H1 (cell line): Measurements from ENCODE around the gene STK32A. TPM values are rescaled to one million over a fixed set of nuclear protein-coding genes. Genes with fewer than 3 reads are reported as not detected.
A peak's percentile ranks its signal among the peaks of the same experiment; 100 is the strongest.

Experiments used
- CTCF ChIA-PET: fragments of 300-600 bp; sonication (Branson Sonifier 250); formaldehyde crosslinking; loops from one replicate; lab custom pipeline; 2021; ENCODE audit not compliant: partially characterized antibody; lab: Charles Lee
- POLR2A ChIA-PET: fragments of 300-600 bp; sonication (Branson Sonifier 250); formaldehyde crosslinking; loops from one replicate; lab custom pipeline; 2021; ENCODE audit warnings: inconsistent platforms; ENCODE audit not compliant: partially characterized antibody; lab: Charles Lee
- DNase-seq, 2 experiments: peaks; one replicate each; pipeline versions ENCODE4 v3.0.0 to v3.0.0-alpha.2; 2010 to 2022; ENCODE audit warnings: low spot score in 2 of 2, low read depth in 1 of 2, mixed read lengths in 1 of 2
- FAIRE-seq: peaks from 2 replicates; lab custom pipeline; 2011; peaks lifted over from hg19 to GRCh38; lab: Jason Lieb, UNC
- H2AFZ ChIP-seq: 2 replicates; pipeline ENCODE4 v1.8.1; 2012; ENCODE audit warnings: low read length, inconsistent platforms
- H2AK5ac ChIP-seq: 2 replicates; pipeline ENCODE4 v1.6.1; 2013; ENCODE audit warnings: low read depth, low read length
- H2BK120ac ChIP-seq: replicated peaks from 2 replicates; pipeline ENCODE3; 2013; ENCODE audit warnings: low read depth, low read length, inconsistent platforms
- H2BK12ac ChIP-seq: 2 replicates; pipeline ENCODE4 v1.6.1; 2013; ENCODE audit warnings: low read depth, low read length
- H2BK15ac ChIP-seq: 2 replicates; pipeline ENCODE4 v1.6.1; 2013; ENCODE audit warnings: low read length
- H2BK20ac ChIP-seq: 2 replicates; pipeline ENCODE4 v1.6.1; 2013; ENCODE audit warnings: low read length
- H2BK5ac ChIP-seq: 2 replicates; pipeline ENCODE4 v1.6.1; 2013; ENCODE audit warnings: low read depth, low read length
- H3K14ac ChIP-seq: 2 replicates; pipeline ENCODE4 v1.6.1; 2013; ENCODE audit warnings: inconsistent platforms; ENCODE audit not compliant: insufficient read length
- H3K18ac ChIP-seq: 2 replicates; pipeline ENCODE4 v1.6.1; 2013; ENCODE audit warnings: low read length; ENCODE audit errors: extremely low read depth
- H3K23ac ChIP-seq: 2 replicates; pipeline ENCODE4 v1.6.1; 2013; ENCODE audit warnings: inconsistent platforms; ENCODE audit not compliant: insufficient read length
- H3K23me2 ChIP-seq: 2 replicates; pipeline ENCODE4 v1.6.1; 2013; ENCODE audit warnings: low read depth, low read length
- H3K27ac ChIP-seq: 2 replicates; pipeline ENCODE4 v1.6.1; 2011; ENCODE audit warnings: low read depth, low read length, inconsistent platforms
- H3K27me3 ChIP-seq, 4 experiments: replicated peaks in 1 of 4; 1 replicate in 1 of 4; 2 replicates in 3 of 4; pipeline versions ENCODE4 v1.6.1 to v1.8.1; 2011 to 2013; ENCODE audit warnings: low read length in 3 of 4, mild to moderate bottlenecking in 3 of 4, inconsistent platforms in 2 of 4, mixed read lengths in 2 of 4, moderate library complexity in 1 of 4; ENCODE audit not compliant: control insufficient read depth in 3 of 4, insufficient read depth in 3 of 4; ENCODE audit errors: extremely low read depth in 1 of 4
- H3K36me3 ChIP-seq, 4 experiments: 2 replicates each; pipeline versions ENCODE4 v1.6.1 to v1.8.1; 2011 to 2013; ENCODE audit warnings: mild to moderate bottlenecking in 4 of 4, low read length in 3 of 4, moderate library complexity in 2 of 4, control low read depth in 1 of 4, inconsistent platforms in 1 of 4; ENCODE audit not compliant: insufficient read depth in 4 of 4, control insufficient read depth in 2 of 4
- H3K4ac ChIP-seq: replicated peaks from 2 replicates; pipeline ENCODE3; 2013; ENCODE audit warnings: low read length, low read depth, mixed read lengths, inconsistent platforms; ENCODE audit not compliant: insufficient read length
- H3K4me1 ChIP-seq, 4 experiments: replicated peaks in 1 of 4; 1 replicate in 1 of 4; 2 replicates in 3 of 4; pipeline versions ENCODE4 v1.6.1 to v1.8.1; 2011 to 2013; ENCODE audit warnings: low read length in 3 of 4, inconsistent platforms in 2 of 4, mixed read lengths in 1 of 4; ENCODE audit not compliant: insufficient read depth in 4 of 4, control insufficient read depth in 3 of 4
- H3K4me2 ChIP-seq, 2 experiments: 2 replicates each; pipeline versions ENCODE4 v1.6.1 to v1.8.1; 2011 to 2013; ENCODE audit warnings: low read depth in 2 of 2, low read length in 2 of 2, control low read depth in 1 of 2, inconsistent platforms in 1 of 2, mild to moderate bottlenecking in 1 of 2; ENCODE audit not compliant: insufficient read depth in 1 of 2
- H3K4me3 ChIP-seq, 4 experiments: fragments of 200-600, 300-600 bp in 1 of 4; sonication (generic), shearing (Covaris generic), sonication (Bioruptor Twin) in 1 of 4; 2 replicates each; pipeline versions ENCODE4 v1.5.1 to v1.8.1; 2011 to 2016; ENCODE audit warnings: low read length in 4 of 4, low read depth in 3 of 4, control low read depth in 2 of 4, inconsistent platforms in 2 of 4, mild to moderate bottlenecking in 2 of 4, mixed read lengths in 1 of 4, moderate library complexity in 1 of 4; ENCODE audit not compliant: insufficient read depth in 2 of 4; ENCODE audit errors: extremely low read depth in 1 of 4
- H3K56ac ChIP-seq: replicated peaks from 2 replicates; pipeline ENCODE3; 2013; ENCODE audit warnings: low read depth, mild to moderate bottlenecking, mixed read lengths, low read length, inconsistent platforms; ENCODE audit not compliant: insufficient read length
- H3K79me1 ChIP-seq: 2 replicates; pipeline ENCODE4 v1.6.1; 2013; ENCODE audit warnings: low read depth, low read length, control low read depth
- H3K79me2 ChIP-seq, 2 experiments: 2 replicates each; pipeline versions ENCODE4 v1.6.1 to v1.8.1; 2012 to 2013; ENCODE audit warnings: low read length in 2 of 2, mild to moderate bottlenecking in 2 of 2, inconsistent platforms in 1 of 2; ENCODE audit not compliant: insufficient read depth in 2 of 2, control insufficient read depth in 1 of 2
- H3K9ac ChIP-seq, 4 experiments: replicated peaks in 1 of 4; 1 replicate in 1 of 4; 2 replicates in 3 of 4; pipeline versions ENCODE4 v1.6.1 to v1.8.1; 2011 to 2013; ENCODE audit warnings: low read depth in 3 of 4, low read length in 3 of 4, control low read depth in 2 of 4, mild to moderate bottlenecking in 2 of 4, moderate library complexity in 2 of 4, inconsistent platforms in 1 of 4; ENCODE audit errors: extremely low read depth in 1 of 4
- H3K9me3 ChIP-seq, 2 experiments: 2 replicates each; pipeline versions ENCODE4 v1.6.1 to v1.8.1; 2012 to 2013; ENCODE audit warnings: mild to moderate bottlenecking in 2 of 2, moderate library complexity in 2 of 2, control low read depth in 1 of 2, inconsistent platforms in 1 of 2, low read depth in 1 of 2, low read length in 1 of 2, mixed read lengths in 1 of 2; ENCODE audit not compliant: insufficient read depth in 2 of 2
- H4K20me1 ChIP-seq, 2 experiments: replicated peaks in 1 of 2; 2 replicates each; pipeline versions ENCODE3 to v1.8.1; 2011 to 2013; ENCODE audit warnings: inconsistent platforms in 2 of 2, low read length in 2 of 2, mild to moderate bottlenecking in 1 of 2; ENCODE audit not compliant: insufficient read depth in 2 of 2, control insufficient read depth in 1 of 2
- H4K5ac ChIP-seq: 2 replicates; pipeline ENCODE4 v1.6.1; 2013; ENCODE audit warnings: low read length, low read depth, mixed read lengths, inconsistent platforms; ENCODE audit not compliant: insufficient read length
- H4K8ac ChIP-seq: 2 replicates; pipeline ENCODE4 v1.8.0; 2013; ENCODE audit warnings: mild to moderate bottlenecking, moderate library complexity, low read length, inconsistent platforms; ENCODE audit not compliant: insufficient read depth; ENCODE audit errors: extremely low read depth
- H4K91ac ChIP-seq: replicated peaks from 2 replicates; pipeline ENCODE3; 2013; ENCODE audit warnings: low read length, mixed read lengths, inconsistent platforms; ENCODE audit not compliant: insufficient read length
- ASH2L ChIP-seq: fragments of 200-600, 300-600 bp; sonication (generic); IDR thresholded peaks from one replicate; pipeline ENCODE4 v1.7.1; 2017; ENCODE audit warnings: low read length
- CTBP2 ChIP-seq: IDR thresholded peaks from 2 replicates; pipeline ENCODE4 v1.7.0; 2011; ENCODE audit warnings: borderline replicate concordance, mild to moderate bottlenecking, moderate library complexity, mixed read lengths, low read length; ENCODE audit not compliant: insufficient read depth, insufficient read length
- EGR1 ChIP-seq: IDR thresholded peaks from 2 replicates; pipeline ENCODE4 v1.6.1; 2011; ENCODE audit warnings: low read depth, low read length, borderline replicate concordance
- NANOG ChIP-seq: IDR thresholded peaks from 2 replicates; pipeline ENCODE4 v1.6.1; 2011; ENCODE audit warnings: low read length, low read depth, mild to moderate bottlenecking, inconsistent platforms; ENCODE audit not compliant: insufficient read depth, poor library complexity, severe bottlenecking
- RBBP5 ChIP-seq: IDR thresholded peaks from 2 replicates; pipeline ENCODE4 v1.7.1; 2012; ENCODE audit warnings: low read depth, mild to moderate bottlenecking, inconsistent platforms, low read length, moderate library complexity, borderline replicate concordance
- RFX5 ChIP-seq: IDR thresholded peaks from 2 replicates; pipeline ENCODE4 v1.6.1; 2011; ENCODE audit warnings: low read depth, low read length, improper control_type of control experiment, borderline replicate concordance
- TAF7 ChIP-seq: optimal IDR thresholded peaks from 2 replicates; pipeline ENCODE3; 2011; ENCODE audit warnings: low read depth, mild to moderate bottlenecking, inconsistent platforms, low read length, moderate library complexity, borderline replicate concordance
- TCF12 ChIP-seq: IDR thresholded peaks from 2 replicates; pipeline ENCODE4 v1.6.1; 2011; ENCODE audit warnings: low read depth, mild to moderate bottlenecking, low read length
- YY1 ChIP-seq: IDR thresholded peaks from 2 replicates; pipeline ENCODE4 v1.6.1; 2011; ENCODE audit warnings: low read depth, mild to moderate bottlenecking, low read length
- WGBS, 2 experiments: shearing (Covaris generic) in 1 of 2; methylation state at CpG; one replicate each; pipeline versions ENCODE4 v1.1.6 to v1.1.7; 2013 to 2015; ENCODE audit warnings: low lambda C conversion rate in 2 of 2, mixed read lengths in 2 of 2, inconsistent platforms in 1 of 2, low coverage in 1 of 2, missing lambda C conversion rate in 1 of 2; ENCODE audit not compliant: insufficient replicate concordance in 2 of 2, insufficient coverage in 1 of 2, insufficient read length in 1 of 2; ENCODE audit errors: extremely low coverage in 1 of 2, missing lambda C conversion rate in 1 of 2; 5-methylcytosine and 5-hydroxymethylcytosine counted together
- polyA plus RNA-seq, 7 experiments: library from polyadenylated mRNA; depleted of rRNA in 3 of 7; stranded (reverse) in 5 of 7; unstranded in 2 of 7; fragments of >200 nt in 5 of 7; fragments of 200-250 nt in 2 of 7; gene quantifications; 1 replicate in 5 of 7; 2 replicates in 1 of 7; 4 replicates in 1 of 7; pipeline versions ENCODE4 v1.2.1 to v1.2.3, GENCODE V29; 2011 to 2013; ENCODE audit warnings: missing spikeins in 2 of 7, mixed read lengths in 2 of 7
- total RNA-seq: library from RNA; stranded (reverse); fragmentation: NEBNext Ultra II Directional; extraction: Animal tissue kit (Norgen Biotek cat#: 25700); gene quantifications from 2 replicates; pipeline ENCODE4 v1.2.1, GENCODE V29; 2021
- TF ChIP-seq, protein P1 (sequence below): IDR thresholded peaks from 2 replicates; pipeline ENCODE4 v1.6.1; 2012; ENCODE audit warnings: low read length, inconsistent platforms

STK32A gene
- total and polyA plus RNA-seq, 2 of the 8 experiments (the other 6 are each of a cell fraction or from before 2014, with no cell fraction given) = 1.3 to 2.5 TPM

DNA sequence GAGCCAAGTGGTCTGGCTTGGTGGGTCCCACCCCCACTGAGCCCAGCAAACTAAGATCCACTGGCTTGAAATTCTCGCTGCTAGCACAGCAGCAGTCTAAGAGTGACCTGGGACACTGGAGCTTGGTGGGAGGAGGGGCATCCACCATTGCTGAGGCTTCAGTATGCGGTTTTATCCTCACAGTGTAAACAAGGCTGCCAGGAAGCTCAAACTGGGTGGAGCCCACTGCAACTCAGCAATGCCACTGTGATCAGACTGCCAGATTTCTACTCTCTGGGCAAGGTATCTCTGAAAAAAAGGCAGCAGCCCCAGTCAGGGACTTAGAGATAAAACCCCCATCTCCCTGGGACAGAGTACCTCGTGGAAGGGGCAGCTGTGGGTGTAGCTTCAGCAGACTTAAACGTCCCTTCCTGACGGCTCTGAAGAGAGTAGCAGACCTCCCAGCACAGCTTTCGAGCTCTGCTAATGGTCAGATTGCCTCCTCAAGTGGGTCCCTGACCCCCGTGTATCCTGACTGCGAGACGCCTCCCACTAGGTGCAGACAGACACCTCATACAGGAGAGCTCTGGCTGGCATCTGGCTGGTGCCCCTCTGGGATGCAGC is 18.2 kb upstream of the STK32A start:
- DNase-seq = peak in 1 of 2 experiments; percentile 52
- Histone ChIP-seq H3K4ac (no peak overlapping the region), H3K56ac (no peak overlapping the region), H3K9ac (no peak overlapping the region), H3K4me1 (peaks cover 6 to 10% (median 9%) of the 10 kb centered on the region in 4 experiments), H4K8ac (peak overlapping the region; percentile 15; the same call in 1 of the 2 replicates), H3K18ac (no peak overlapping the region; the same call in 1 of the 2 replicates), H2BK5ac (0 out of 2 replicates have a peak overlapping the region, but pooled peaks have one; percentile 13), H4K91ac (no peak overlapping the region), H2BK20ac (peak overlapping the region; percentile 88; the same call in 1 of the 2 replicates), H3K36me3 (no peaks in the 10 kb centered on the region), H3K79me1 (no peaks in the 10 kb centered on the region), H3K4me2 (peak overlapping the region; percentile 25 to 60; a peak in 3 of 4 replicates), H3K4me3 (no peak overlapping the region), H3K23ac (no peak overlapping the region), H2AK5ac (no peak overlapping the region), H3K79me2 (no peaks in the 10 kb centered on the region), H2BK15ac (peak overlapping the region; percentile 53; the same call in 1 of the 2 replicates), H2BK12ac (peak overlapping the region; percentile 63; the same call in 1 of the 2 replicates), H3K9me3 (no peaks in the 10 kb centered on the region), H3K14ac (no peak overlapping the region), H4K5ac (no peak overlapping the region), H3K27me3 (no peaks in the 10 kb centered on the region), H3K23me2 (no peaks in the 10 kb centered on the region), H2BK120ac (no peak overlapping the region), H4K20me1 (no peaks in the 10 kb centered on the region), H2AFZ (peak overlapping the region; percentile 95), H3K27ac (no peak overlapping the region)
- POLR2A ChIA-PET = no interaction called here
- TF ChIP-seq EGR1 (no peak), TCF12 (no peak), RFX5 (no peak), YY1 (0 out of 2 replicates have a peak, but pooled peaks have one; percentile 74), NANOG (no peak), ASH2L (peak; percentile 60), CTBP2 (no peak), TAF7 (no peak), RBBP5 (peak; percentile 57; the same call in 1 of the 2 replicates)
- TF ChIP-seq, protein P1, sequence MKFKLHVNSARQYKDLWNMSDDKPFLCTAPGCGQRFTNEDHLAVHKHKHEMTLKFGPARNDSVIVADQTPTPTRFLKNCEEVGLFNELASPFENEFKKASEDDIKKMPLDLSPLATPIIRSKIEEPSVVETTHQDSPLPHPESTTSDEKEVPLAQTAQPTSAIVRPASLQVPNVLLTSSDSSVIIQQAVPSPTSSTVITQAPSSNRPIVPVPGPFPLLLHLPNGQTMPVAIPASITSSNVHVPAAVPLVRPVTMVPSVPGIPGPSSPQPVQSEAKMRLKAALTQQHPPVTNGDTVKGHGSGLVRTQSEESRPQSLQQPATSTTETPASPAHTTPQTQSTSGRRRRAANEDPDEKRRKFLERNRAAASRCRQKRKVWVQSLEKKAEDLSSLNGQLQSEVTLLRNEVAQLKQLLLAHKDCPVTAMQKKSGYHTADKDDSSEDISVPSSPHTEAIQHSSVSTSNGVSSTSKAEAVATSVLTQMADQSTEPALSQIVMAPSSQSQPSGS = no peak
- CTCF ChIA-PET = interaction anchor here (1.0 to 1.9 kb wide), 7 partner anchors 15 to 362 kb away, joined by 3 to 13 read pairs (median 5); no protein-coding TSS in a partner anchor
- FAIRE-seq = peak; percentile 55
- WGBS, 2 experiments = 66% methylated on average over 9 of the region's 9 CpGs; no CpG with 5 or more reads in 1 of the 2 experiments
